Stimulated activated CD4-positive, alpha-beta T cell treated with anti-CD3 and anti-CD28 coated beads, Interleukin-1b, Interleukin-23, amount 100 ng/mL, for 4 hours (primary cell): ENCODE measurements around the gene TRDMT1.

Experiments used
- DNase-seq, 2 donors: peaks; one replicate each; pipeline ENCODE4 v3.0.0-alpha.2; 2020; ENCODE audit warnings: low read depth in 2 of 2

Gene TRDMT1

GRCh38 chr10:17100586-17100985 is 100.9 kb downstream of the TRDMT1 start:
- DNase-seq, result no peak

- no peak for DNase-seq
These were observed 103.5 kb downstream of the TRDMT1 start for GRCh38 chr10:17098012-17098411.
